Keratinocyte (primary cell): ENCODE results near the gene TIMM23. TPM values are rescaled to one million over a fixed set of nuclear protein-coding genes. Genes with fewer than 3 reads are reported as not detected.

Experiments used
- DNase-seq: peaks from one replicate; pipeline ENCODE4 v3.0.0-alpha.2; 2011; ENCODE audit warnings: low read depth, missing footprints, low spot score
- FAIRE-seq: peaks from 2 replicates; lab custom pipeline; 2011; peaks lifted over from hg19 to GRCh38; lab: Jason Lieb, UNC
- H2AFZ ChIP-seq: 2 replicates; pipeline ENCODE4 v1.6.0; 2012; ENCODE audit warnings: low read length, control low read depth, inconsistent platforms; ENCODE audit not compliant: control insufficient read depth
- H3K27ac ChIP-seq: 2 replicates; pipeline ENCODE4 v1.5.1; 2011; ENCODE audit warnings: low read length; ENCODE audit not compliant: control insufficient read depth, insufficient read depth
- H3K27me3 ChIP-seq: 3 replicates; pipeline ENCODE4 v1.6.0; 2011; ENCODE audit warnings: low read length; ENCODE audit not compliant: control insufficient read depth, insufficient read depth; ENCODE audit errors: extremely low read depth
- H3K36me3 ChIP-seq, 2 experiments: 2 replicates in 1 of 2; 3 replicates in 1 of 2; pipeline ENCODE4 v1.5.1; 2011; ENCODE audit warnings: low read length in 2 of 2, mild to moderate bottlenecking in 1 of 2; ENCODE audit not compliant: control insufficient read depth in 2 of 2, insufficient read depth in 2 of 2; ENCODE audit errors: extremely low read depth in 1 of 2
- H3K4me1 ChIP-seq: 3 replicates; pipeline ENCODE4 v1.5.1; 2011; ENCODE audit warnings: low read length; ENCODE audit not compliant: control insufficient read depth, insufficient read depth; ENCODE audit errors: extremely low read depth
- H3K4me2 ChIP-seq: 3 replicates; pipeline ENCODE4 v1.6.0; 2011; ENCODE audit warnings: low read depth, low read length; ENCODE audit not compliant: control insufficient read depth, insufficient read depth; ENCODE audit errors: extremely low read depth
- H3K4me3 ChIP-seq, 3 experiments: fragments of 200-600 bp in 1 of 3; sonication (generic) in 1 of 3; 2 replicates in 2 of 3; 3 replicates in 1 of 3; pipeline ENCODE4 v1.5.1; 2011 to 2016; ENCODE audit warnings: low read length in 3 of 3, mild to moderate bottlenecking in 3 of 3, control low read depth in 2 of 3, inconsistent platforms in 1 of 3, low read depth in 1 of 3, mixed read lengths in 1 of 3, mixed run types in 1 of 3, moderate library complexity in 1 of 3; ENCODE audit not compliant: control insufficient read depth in 2 of 3, insufficient read depth in 2 of 3; ENCODE audit errors: extremely low read depth in 1 of 3
- H3K79me2 ChIP-seq: 2 replicates; pipeline ENCODE4 v1.6.0; 2012; ENCODE audit warnings: low read length; ENCODE audit not compliant: control insufficient read depth, insufficient read depth
- H3K9ac ChIP-seq: 3 replicates; pipeline ENCODE4 v1.6.0; 2011; ENCODE audit warnings: low read length; ENCODE audit not compliant: control insufficient read depth, insufficient read depth; ENCODE audit errors: extremely low read depth
- H3K9me1 ChIP-seq: 3 replicates; pipeline ENCODE4 v1.6.0; 2011; ENCODE audit warnings: low read length; ENCODE audit not compliant: control insufficient read depth, insufficient read depth; ENCODE audit errors: extremely low read depth
- H3K9me3 ChIP-seq: 2 replicates; pipeline ENCODE4 v1.5.1; 2012; ENCODE audit warnings: low read depth, low read length; ENCODE audit not compliant: control insufficient read depth
- H4K20me1 ChIP-seq: 3 replicates; pipeline ENCODE4 v1.6.0; 2011; ENCODE audit warnings: low read length; ENCODE audit not compliant: control insufficient read depth, insufficient read depth; ENCODE audit errors: extremely low read depth
- CTCF ChIP-seq, 3 experiments: IDR thresholded peaks in 1 of 3; conservative IDR thresholded peaks in 1 of 3; optimal IDR thresholded peaks in 1 of 3; 2 replicates in 2 of 3; 3 replicates in 1 of 3; pipeline versions ENCODE3 to v1.5.1; 2011; ENCODE audit warnings: low read length in 3 of 3, mild to moderate bottlenecking in 3 of 3, moderate library complexity in 2 of 3, control low read depth in 1 of 3, inconsistent platforms in 1 of 3; ENCODE audit not compliant: insufficient read depth in 2 of 3; ENCODE audit errors: extremely low read depth in 1 of 3
- EZH2 ChIP-seq: IDR thresholded peaks from one replicate; pipeline ENCODE4 v1.6.1; 2012; ENCODE audit warnings: inconsistent platforms, mild to moderate bottlenecking, low read length, moderate library complexity
- dilution Hi-C: fragments of 300-500 bp; cut with MboI; formaldehyde crosslinking; loops from one replicate; pipeline ENCODE4 v1.7.0; 2020; ENCODE audit warnings: low sequenced_read_pairs; ENCODE audit not compliant: extremely low pct_ligation_motif_present
- polyA plus RNA-seq, 5 experiments: library from polyadenylated mRNA; depleted of rRNA in 3 of 5; stranded (reverse) in 3 of 5; stranded (forward) in 1 of 5; unstranded in 1 of 5; fragments of >200 nt; gene quantifications; 1 replicate in 1 of 5; 2 replicates in 3 of 5; 3 replicates in 1 of 5; pipeline versions ENCODE4 v1.2.1 to v1.2.3, GENCODE V29; 2011 to 2012; ENCODE audit warnings: missing spikeins in 2 of 5, low read depth in 1 of 5, low replicate concordance in 1 of 5

Gene TIMM23
- polyA plus RNA-seq, 1 donor (not counting 4 experiments of a cell fraction or from before 2014, with no cell fraction given): 172 TPM

- Histone ChIP-seq H2AFZ (peak overlapping the region; percentile 23), H3K27me3 (no peaks in the 10 kb centered on the region), H3K9me3 (no peaks in the 10 kb centered on the region), H4K20me1 (no peaks in the 10 kb centered on the region), H3K9ac (no peak overlapping the region), H3K79me2 (no peaks in the 10 kb centered on the region), H3K9me1 (no peaks in the 10 kb centered on the region), H3K4me1 (peaks cover 9% of the 10 kb centered on the region), H3K4me3 (no peak overlapping the region), H3K27ac (no peak overlapping the region), H3K36me3 (no peaks in the 10 kb centered on the region), H3K4me2 (peak overlapping the region; percentile 34)
- no peak for FAIRE-seq
- no peak for TF ChIP-seq EZH2
- TF ChIP-seq CTCF (optimal IDR thresholded peaks at IDR 0.05 in 1 of 3, IDR thresholded peaks at IDR 0.05 in 1 of 3, conservative IDR thresholded peaks at IDR 0.05 in 1 of 3; ENCODE audit: extremely low read depth in 1 of 3, insufficient read depth in 2 of 3, low read length in 3 of 3): no peak
- dilution Hi-C loops: no loop called here
- DNase-seq: no peak
These were observed 70.2 kb downstream of the TIMM23 start for GRCh38 chr10:46042527-46042926.

- Histone ChIP-seq H4K20me1 (no peaks in the 10 kb centered on the region), H3K9me3 (no peaks in the 10 kb centered on the region), H3K79me2 (no peaks in the 10 kb centered on the region), H3K9me1 (no peaks in the 10 kb centered on the region), H3K36me3 (no peaks in the 10 kb centered on the region), H3K4me2 (no peak within 1 kb of the TSS), H3K27me3 (no peaks in the 10 kb centered on the region), H3K4me3 (no peak within 1 kb of the TSS), H3K4me1 (peaks cover 9% of the 10 kb centered on the region), H3K27ac (no peak within 1 kb of the TSS), H2AFZ (no peak within 1 kb of the TSS), H3K9ac (no peak within 1 kb of the TSS)
- no peak for FAIRE-seq
- no peak for TF ChIP-seq EZH2
- TF ChIP-seq CTCF (optimal IDR thresholded peaks at IDR 0.05 in 1 of 3, IDR thresholded peaks at IDR 0.05 in 1 of 3, conservative IDR thresholded peaks at IDR 0.05 in 1 of 3; ENCODE audit: extremely low read depth in 1 of 3, insufficient read depth in 2 of 3, low read length in 3 of 3): no peak
- no peak for DNase-seq
- dilution Hi-C loops: no loop called here
These were observed 74.0 kb downstream of the TIMM23 start, which contains the start of gene MSMB for GRCh38 chr10:46046261-46046660. MSMB (minus strand) TSS chr10:46046269; CDS start chr10:46046237, 32 bp downstream.
